Chondrocyte (in vitro differentiated cells): ENCODE measurements around the gene LRMDA. TPM values are rescaled to one million over a fixed set of nuclear protein-coding genes. Genes with fewer than 3 reads are reported as not detected.

Source experiments
- DNase-seq: peaks from one replicate; pipeline ENCODE4 v3.0.0; 2021; ENCODE audit warnings: mixed read lengths, low spot score
- H3K27ac Mint-ChIP-seq: one replicate; pipeline ENCODE4 v1.8.0; 2021; ENCODE audit warnings: mild to moderate bottlenecking, moderate library complexity, mixed read lengths; ENCODE audit not compliant: unreplicated experiment
- H3K27me3 Mint-ChIP-seq: 2 replicates; pipeline ENCODE4 v1.8.0; 2021; ENCODE audit warnings: low read depth, mixed read lengths
- H3K36me3 Mint-ChIP-seq: 2 replicates; pipeline ENCODE4 v1.8.0; 2021; ENCODE audit warnings: low read depth, mixed read lengths
- H3K4me1 Mint-ChIP-seq: 2 replicates; pipeline ENCODE4 v1.8.0; 2021; ENCODE audit warnings: low read depth, mild to moderate bottlenecking, mixed read lengths
- H3K4me3 Mint-ChIP-seq: one replicate; pipeline ENCODE4 v1.8.0; 2021; ENCODE audit warnings: mild to moderate bottlenecking, moderate library complexity, mixed read lengths; ENCODE audit not compliant: unreplicated experiment
- H3K9me3 Mint-ChIP-seq: 2 replicates; pipeline ENCODE4 v1.8.0; 2021; ENCODE audit warnings: low read depth, mixed read lengths
- total RNA-seq: library from RNA; stranded (reverse); gene quantifications from 3 replicates; pipeline ENCODE4 v1.2.1, GENCODE V29; 2021
- TF ChIP-seq, protein P1 (sequence below): fragments of 200-600 bp; sonication (generic); IDR thresholded peaks from 2 replicates; pipeline ENCODE4 v1.5.0; 2021; ENCODE audit warnings: antibody characterized with exemption, mild to moderate bottlenecking, moderate library complexity

The LRMDA gene
- total RNA-seq, 1 donor from 2014 or later: 2.8 TPM

DNA sequence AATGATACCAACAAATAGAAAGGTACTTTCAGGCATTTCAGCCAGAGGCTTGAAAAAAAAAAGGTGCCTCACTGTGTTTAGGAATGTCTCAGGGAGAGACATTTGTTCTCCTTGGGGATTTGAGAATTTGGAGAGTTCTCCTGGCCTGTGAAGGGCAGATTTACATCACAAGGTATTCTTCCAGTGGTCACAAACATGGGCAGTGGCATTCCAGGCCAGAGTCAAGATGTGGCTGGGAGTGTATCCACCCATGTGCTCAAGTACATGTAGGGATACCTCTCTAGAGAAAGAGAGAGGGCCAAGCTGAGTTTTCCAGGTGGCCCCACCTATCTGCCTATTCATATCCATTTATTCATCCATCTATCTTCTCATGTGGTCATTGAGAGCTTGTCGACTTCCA, 253.8 kb downstream of the LRMDA start:
- no peak overlapping the region for H3K27ac Mint-ChIP-seq
- no peak for DNase-seq
- H3K4me1 Mint-ChIP-seq: peaks cover 7% of the 10 kb centered on the region
- TF ChIP-seq, protein P1, sequence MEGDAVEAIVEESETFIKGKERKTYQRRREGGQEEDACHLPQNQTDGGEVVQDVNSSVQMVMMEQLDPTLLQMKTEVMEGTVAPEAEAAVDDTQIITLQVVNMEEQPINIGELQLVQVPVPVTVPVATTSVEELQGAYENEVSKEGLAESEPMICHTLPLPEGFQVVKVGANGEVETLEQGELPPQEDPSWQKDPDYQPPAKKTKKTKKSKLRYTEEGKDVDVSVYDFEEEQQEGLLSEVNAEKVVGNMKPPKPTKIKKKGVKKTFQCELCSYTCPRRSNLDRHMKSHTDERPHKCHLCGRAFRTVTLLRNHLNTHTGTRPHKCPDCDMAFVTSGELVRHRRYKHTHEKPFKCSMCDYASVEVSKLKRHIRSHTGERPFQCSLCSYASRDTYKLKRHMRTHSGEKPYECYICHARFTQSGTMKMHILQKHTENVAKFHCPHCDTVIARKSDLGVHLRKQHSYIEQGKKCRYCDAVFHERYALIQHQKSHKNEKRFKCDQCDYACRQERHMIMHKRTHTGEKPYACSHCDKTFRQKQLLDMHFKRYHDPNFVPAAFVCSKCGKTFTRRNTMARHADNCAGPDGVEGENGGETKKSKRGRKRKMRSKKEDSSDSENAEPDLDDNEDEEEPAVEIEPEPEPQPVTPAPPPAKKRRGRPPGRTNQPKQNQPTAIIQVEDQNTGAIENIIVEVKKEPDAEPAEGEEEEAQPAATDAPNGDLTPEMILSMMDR: no peak
- peaks cover 3% of the 10 kb centered on the region for H3K27me3 Mint-ChIP-seq
- H3K9me3 Mint-ChIP-seq: peaks cover 16% of the 10 kb centered on the region
- no peak overlapping the region for H3K4me3 Mint-ChIP-seq
- peaks cover 3% of the 10 kb centered on the region for H3K36me3 Mint-ChIP-seq

DNA sequence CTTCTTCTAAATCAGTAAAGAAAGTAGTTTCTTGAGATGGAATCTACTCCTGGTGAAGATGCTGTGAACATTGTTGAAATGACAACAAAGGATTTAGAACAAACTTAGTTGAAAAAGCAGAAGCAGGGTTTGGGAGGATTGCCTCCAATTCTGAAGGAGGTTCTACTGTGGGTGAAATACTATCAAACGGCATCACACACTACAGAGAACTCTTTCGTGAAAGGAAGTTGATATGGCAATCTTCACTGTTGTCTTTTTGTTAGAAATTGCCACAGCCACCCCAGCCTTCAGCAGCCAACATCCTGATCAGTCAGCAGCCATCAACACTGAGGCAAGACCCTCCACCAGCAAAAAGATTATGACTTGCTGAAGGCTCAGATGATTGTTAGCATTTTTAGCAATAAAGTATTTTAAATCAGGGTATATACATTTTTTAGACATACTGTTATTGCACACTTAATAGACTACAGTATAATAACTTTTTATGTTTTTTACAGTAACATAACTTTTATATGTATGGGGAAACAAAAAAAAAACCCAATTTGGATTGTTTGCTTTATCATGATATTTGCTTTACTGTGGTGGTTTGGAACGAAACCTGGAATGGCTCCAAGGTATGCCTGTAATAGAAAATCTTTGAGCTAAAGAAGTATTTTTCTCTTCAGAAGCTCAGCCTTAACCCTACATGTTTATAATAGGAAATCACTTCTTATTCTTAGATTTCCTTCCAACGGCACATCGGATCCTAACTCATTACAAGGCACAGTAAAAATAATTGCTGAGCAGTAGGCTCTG, 257.3 kb downstream of the LRMDA start:
- Mint-ChIP-seq H3K9me3 (peaks cover 16% of the 10 kb centered on the region), H3K27me3 (peaks cover 8% of the 10 kb centered on the region), H3K4me1 (peaks cover 7% of the 10 kb centered on the region), H3K4me3 (no peak overlapping the region), H3K27ac (no peak overlapping the region), H3K36me3 (peaks cover 3% of the 10 kb centered on the region)
- TF ChIP-seq, protein P1: no peak
- DNase-seq: no peak

DNA sequence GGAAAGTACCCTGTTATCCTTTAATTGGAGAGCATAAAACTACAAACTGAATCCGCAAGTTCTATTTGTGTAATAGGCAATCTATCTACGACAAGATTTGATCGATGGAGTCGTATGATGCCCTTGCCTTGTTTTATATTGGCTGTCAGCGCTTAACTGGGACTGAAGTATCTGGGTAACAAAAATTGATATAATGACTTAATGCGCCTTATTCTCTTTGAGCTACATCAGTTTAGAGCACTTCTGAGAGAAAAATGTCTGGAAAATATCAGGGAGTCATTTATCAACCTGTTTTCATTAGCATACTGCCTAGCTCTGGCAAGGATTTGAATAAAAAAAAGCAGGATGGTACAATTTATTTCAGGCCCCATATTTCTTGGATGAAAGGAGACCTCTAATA, 262.1 kb downstream of the LRMDA start:
- H3K9me3 Mint-ChIP-seq: no peaks in the 10 kb centered on the region
- no peak overlapping the region for H3K4me3 Mint-ChIP-seq
- H3K4me1 Mint-ChIP-seq: peaks cover 7% of the 10 kb centered on the region
- no peaks in the 10 kb centered on the region for H3K36me3 Mint-ChIP-seq
- DNase-seq: no peak
- TF ChIP-seq, protein P1: no peak
- H3K27me3 Mint-ChIP-seq: peaks cover 16% of the 10 kb centered on the region
- H3K27ac Mint-ChIP-seq: no peak overlapping the region

DNA sequence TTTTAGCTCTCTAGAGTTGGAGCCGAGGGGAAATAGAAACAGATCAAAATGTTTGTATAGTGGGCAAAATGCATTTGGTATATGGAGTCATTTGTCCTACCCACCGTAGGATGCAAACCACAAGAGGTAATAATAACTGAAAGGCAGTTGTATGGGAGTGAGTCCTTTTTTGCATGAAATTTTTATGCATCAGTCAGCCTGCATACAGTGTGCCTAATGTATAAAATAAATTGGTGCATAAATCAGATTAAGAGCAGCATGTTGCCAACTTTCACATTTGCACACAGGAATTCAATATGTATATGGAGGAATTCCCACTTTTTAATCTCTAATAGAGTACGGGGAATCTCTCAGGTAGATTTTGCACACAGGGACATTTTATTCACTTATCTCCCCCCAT, 262.8 kb downstream of the LRMDA start:
- Mint-ChIP-seq H3K27ac (no peak overlapping the region), H3K4me1 (peaks cover 2% of the 10 kb centered on the region), H3K27me3 (peaks cover 16% of the 10 kb centered on the region), H3K36me3 (no peaks in the 10 kb centered on the region), H3K4me3 (no peak overlapping the region), H3K9me3 (peaks cover under 1% of the 10 kb centered on the region)
- no peak for DNase-seq
- TF ChIP-seq, protein P1: no peak

DNA sequence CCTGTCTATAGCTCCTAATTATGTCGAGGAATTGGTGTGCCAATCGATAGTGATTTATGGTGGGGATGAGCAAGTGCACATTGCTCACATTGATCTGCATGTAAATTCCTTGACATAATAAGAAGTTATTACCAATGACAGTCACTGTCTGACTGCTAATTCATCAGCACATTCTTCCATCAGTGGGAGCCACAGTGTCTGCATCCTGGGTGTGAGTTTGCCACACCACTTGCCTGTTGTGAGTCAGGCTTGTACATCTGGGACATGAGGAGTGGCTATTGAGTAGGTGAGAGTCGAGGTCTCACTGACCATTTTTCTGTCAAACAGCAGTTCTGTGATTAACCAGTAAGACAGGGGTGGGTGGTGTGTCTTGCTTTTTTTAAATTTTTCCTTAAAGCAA, 263.4 kb downstream of the LRMDA start:
- Mint-ChIP-seq H3K9me3 (peaks cover 5% of the 10 kb centered on the region), H3K4me1 (no peaks in the 10 kb centered on the region), H3K27ac (no peak overlapping the region), H3K27me3 (peaks cover 16% of the 10 kb centered on the region), H3K4me3 (no peak overlapping the region), H3K36me3 (no peaks in the 10 kb centered on the region)
- TF ChIP-seq, protein P1: no peak
- no peak for DNase-seq
